H9 (cell line): Measurements from ENCODE around the gene GAPDH. TPM values are rescaled to one million over a fixed set of nuclear protein-coding genes. Genes with fewer than 3 reads are reported as not detected.
A peak's percentile ranks its signal among the peaks of the same experiment; 100 is the strongest.

ENCODE experiments used
- DNase-seq: peaks from one replicate; pipeline ENCODE4 v3.0.0-alpha.2; 2017
- H2AFZ ChIP-seq: one replicate; pipeline ENCODE4 v1.6.1; 2013; ENCODE audit warnings: mild to moderate bottlenecking, low read length, control low read depth, moderate library complexity
- H2AK5ac ChIP-seq: 2 replicates; pipeline ENCODE4 v1.6.1; 2013; ENCODE audit warnings: low read length, control low read depth, mixed read lengths; ENCODE audit not compliant: insufficient read length
- H2BK120ac ChIP-seq: one replicate; pipeline ENCODE4 v1.6.1; 2013; ENCODE audit warnings: low read depth, mild to moderate bottlenecking, low read length, control low read depth, inconsistent platforms; ENCODE audit not compliant: poor library complexity, severe bottlenecking
- H2BK12ac ChIP-seq: 2 replicates; pipeline ENCODE4 v1.6.1; 2013; ENCODE audit warnings: low read length, control low read depth, mixed read lengths, low read depth; ENCODE audit not compliant: insufficient read length
- H2BK15ac ChIP-seq: 2 replicates; pipeline ENCODE4 v1.6.1; 2013; ENCODE audit warnings: low read depth, low read length, control low read depth
- H2BK20ac ChIP-seq: one replicate; pipeline ENCODE4 v1.6.1; 2013; ENCODE audit warnings: low read depth, mild to moderate bottlenecking, low read length, control low read depth, inconsistent platforms; ENCODE audit not compliant: poor library complexity, severe bottlenecking
- H2BK5ac ChIP-seq: 2 replicates; pipeline ENCODE4 v1.6.1; 2013; ENCODE audit warnings: low read length, control low read depth, mixed read lengths; ENCODE audit not compliant: insufficient read length
- H3K14ac ChIP-seq: 2 replicates; pipeline ENCODE4 v1.6.1; 2013; ENCODE audit warnings: low read length, control low read depth; ENCODE audit not compliant: insufficient read depth
- H3K18ac ChIP-seq: 2 replicates; pipeline ENCODE4 v1.6.1; 2013; ENCODE audit warnings: low read depth, mild to moderate bottlenecking, mixed read lengths, low read length, control low read depth; ENCODE audit not compliant: insufficient read length
- H3K23ac ChIP-seq: 2 replicates; pipeline ENCODE4 v1.6.1; 2013; ENCODE audit warnings: low read length, control low read depth, mixed read lengths, low read depth; ENCODE audit not compliant: insufficient read length
- H3K23me2 ChIP-seq: 2 replicates; pipeline ENCODE4 v1.6.1; 2013; ENCODE audit warnings: low read depth, mild to moderate bottlenecking, mixed read lengths, low read length, control low read depth; ENCODE audit not compliant: insufficient read length, poor library complexity, severe bottlenecking
- H3K27ac ChIP-seq: 2 replicates; pipeline ENCODE4 v1.5.1; 2013; ENCODE audit warnings: low read length, control low read depth, mixed read lengths, low read depth; ENCODE audit not compliant: insufficient read length
- H3K27me3 ChIP-seq: 2 replicates; pipeline ENCODE4 v1.6.1; 2013; ENCODE audit warnings: low read length, control low read depth, inconsistent platforms; ENCODE audit not compliant: insufficient read depth
- H3K4ac ChIP-seq: 2 replicates; pipeline ENCODE4 v1.6.1; 2013; ENCODE audit warnings: low read depth, mild to moderate bottlenecking, control low read depth, inconsistent platforms, low read length, moderate library complexity
- H3K4me1 ChIP-seq: 2 replicates; pipeline ENCODE4 v1.6.1; 2013; ENCODE audit warnings: low read length, control low read depth, inconsistent platforms; ENCODE audit not compliant: insufficient read depth
- H3K4me2 ChIP-seq: 2 replicates; pipeline ENCODE4 v1.6.1; 2013; ENCODE audit warnings: low read length, control low read depth, mixed read lengths; ENCODE audit not compliant: insufficient read length, insufficient read depth
- H3K56ac ChIP-seq: 2 replicates; pipeline ENCODE4 v1.6.1; 2013; ENCODE audit warnings: low read depth, mild to moderate bottlenecking, mixed read lengths, low read length, control low read depth; ENCODE audit not compliant: insufficient read length
- H3K79me1 ChIP-seq: 2 replicates; pipeline ENCODE4 v1.6.1; 2013; ENCODE audit warnings: low read depth, mild to moderate bottlenecking, moderate library complexity, low read length, control low read depth, inconsistent platforms; ENCODE audit not compliant: insufficient read depth, poor library complexity, severe bottlenecking
- H3K79me2 ChIP-seq: 2 replicates; pipeline ENCODE4 v1.6.1; 2013; ENCODE audit warnings: low read length, control low read depth, inconsistent platforms; ENCODE audit not compliant: insufficient read depth
- H3K9ac ChIP-seq: 2 replicates; pipeline ENCODE4 v1.6.1; 2013; ENCODE audit warnings: low read length, control low read depth, mixed read lengths; ENCODE audit not compliant: insufficient read length; ENCODE audit errors: extremely low read depth
- H3K9me3 ChIP-seq: one replicate; pipeline ENCODE4 v1.6.1; 2013; ENCODE audit warnings: low read depth, low read length, inconsistent platforms; ENCODE audit not compliant: control insufficient read depth
- H3T11ph ChIP-seq: one replicate; pipeline ENCODE4 v1.6.1; 2013; ENCODE audit warnings: mild to moderate bottlenecking, low read length, control low read depth, inconsistent platforms
- H4K20me1 ChIP-seq: one replicate; pipeline ENCODE4 v1.6.1; 2013; ENCODE audit not compliant: control insufficient read depth, insufficient read length, insufficient read depth
- H4K5ac ChIP-seq: 2 replicates; pipeline ENCODE4 v1.6.1; 2013; ENCODE audit warnings: low read depth, mild to moderate bottlenecking, mixed read lengths, low read length, control low read depth; ENCODE audit not compliant: insufficient read length
- H4K8ac ChIP-seq: replicated peaks from 2 replicates; pipeline ENCODE4 v1.6.1; 2013; ENCODE audit warnings: low read length, control low read depth, mixed read lengths, low read depth; ENCODE audit not compliant: insufficient read length
- H4K91ac ChIP-seq: 2 replicates; pipeline ENCODE4 v1.6.1; 2013; ENCODE audit warnings: low read depth, mild to moderate bottlenecking, moderate library complexity, mixed read lengths, low read length, control low read depth; ENCODE audit not compliant: insufficient read length
- H3K27ac Mint-ChIP-seq, 3 experiments: 2 replicates in 2 of 3; 3 replicates in 1 of 3; pipeline ENCODE4 v1.8.0; 2020 to 2021; ENCODE audit warnings: mixed read lengths in 3 of 3, mild to moderate bottlenecking in 1 of 3, moderate library complexity in 1 of 3
- H3K27me3 Mint-ChIP-seq: 2 replicates; pipeline ENCODE4 v1.8.0; 2021; ENCODE audit warnings: low read depth, mild to moderate bottlenecking, moderate library complexity, mixed read lengths
- H3K36me3 Mint-ChIP-seq, 3 experiments: 2 replicates in 2 of 3; 3 replicates in 1 of 3; pipeline ENCODE4 v1.8.0; 2020 to 2021; ENCODE audit warnings: low read depth in 3 of 3, mixed read lengths in 3 of 3; ENCODE audit not compliant: insufficient read depth in 1 of 3
- H3K4me1 Mint-ChIP-seq, 2 experiments: 2 replicates each; pipeline ENCODE4 v1.8.0; 2020; ENCODE audit warnings: mixed read lengths in 2 of 2
- H3K4me3 Mint-ChIP-seq, 2 experiments: 2 replicates in 1 of 2; 3 replicates in 1 of 2; pipeline ENCODE4 v1.8.0; 2020 to 2021; ENCODE audit warnings: mild to moderate bottlenecking in 2 of 2, mixed read lengths in 2 of 2, moderate library complexity in 1 of 2
- H3K9me3 Mint-ChIP-seq, 2 experiments: 2 replicates in 1 of 2; 3 replicates in 1 of 2; pipeline ENCODE4 v1.8.0; 2020; ENCODE audit warnings: mild to moderate bottlenecking in 2 of 2, mixed read lengths in 2 of 2, moderate library complexity in 1 of 2
- CTCF ChIP-seq: fragments of 200-600 bp; sonication (generic); conservative IDR thresholded peaks from 3 replicates; pipeline ENCODE4 v1.8.0; 2021; ENCODE audit warnings: antibody characterized with exemption, mild to moderate bottlenecking
- WGBS: extraction: QIAGEN DNeasy Blood & Tissue Kit; methylation state at CpG from one replicate; pipeline ENCODE4 v1.1.7; 2013; ENCODE audit warnings: missing lambda C conversion rate, low lambda C conversion rate, mixed read lengths; ENCODE audit not compliant: insufficient read length; ENCODE audit errors: extremely low coverage; 5-methylcytosine and 5-hydroxymethylcytosine counted together
- total RNA-seq: library from RNA; stranded (reverse); gene quantifications from 2 replicates; pipeline ENCODE4 v1.2.1, GENCODE V29; 2021

Gene GAPDH
- total RNA-seq, 1 experiment from 2014 or later: 4,581 TPM

- peaks cover 28 to 40% of the 10 kb centered on the region in 2 experiments for H3K4me1 Mint-ChIP-seq
- no peak for TF ChIP-seq CTCF
- H2BK5ac ChIP-seq: no peak overlapping the region
These were observed 2.0 kb upstream of the GAPDH start for GRCh38 chr12:6532051-6532926.

More at GRCh38 chr12:6532051-6532926, 2.0 kb upstream of the GAPDH start:
- peaks cover 54 to 76% (median 72%) of the 10 kb centered on the region in 3 experiments for H3K36me3 Mint-ChIP-seq
- H4K20me1 ChIP-seq: no peaks in the 10 kb centered on the region
- no peak overlapping the region for H3K4ac ChIP-seq
- H3K23ac ChIP-seq: no peak overlapping the region
- peak overlapping the region; percentile 73 for H3K4me2 ChIP-seq
- no peak overlapping the region for H3K9ac ChIP-seq
- H3T11ph ChIP-seq: no peak overlapping the region
- H3K18ac ChIP-seq: peak overlapping the region; percentile 6
- no peak overlapping the region for H2BK12ac ChIP-seq
- H3K27me3 Mint-ChIP-seq: no peaks in the 10 kb centered on the region; the same call in 1 of the 2 replicates
- H3K23me2 ChIP-seq: peaks cover 18% of the 10 kb centered on the region
- H3K4me3 Mint-ChIP-seq: peak overlapping the region; percentile 92 to 97
- no peak overlapping the region for H2BK15ac ChIP-seq
- H3K27ac ChIP-seq: peak overlapping the region; percentile 14
- H4K5ac ChIP-seq: no peak overlapping the region
- no CpG with 5 or more reads among the region's 20 CpGs for WGBS
- H2BK120ac ChIP-seq: no peak overlapping the region
- no peaks in the 10 kb centered on the region; a peak in 1 of 5 replicates for H3K9me3 Mint-ChIP-seq
- H4K91ac ChIP-seq: no peak overlapping the region
- no peaks in the 10 kb centered on the region; the same call in 1 of the 2 replicates for H3K4me1 ChIP-seq
- peaks cover 9% of the 10 kb centered on the region; the same call in 1 of the 2 replicates for H3K79me2 ChIP-seq
- no peak overlapping the region for H3K14ac ChIP-seq
- H2BK20ac ChIP-seq: no peak overlapping the region
- no peaks in the 10 kb centered on the region for H3K27me3 ChIP-seq
- H3K9me3 ChIP-seq: no peaks in the 10 kb centered on the region
- H2AK5ac ChIP-seq: no peak overlapping the region
- no peak overlapping the region for H4K8ac ChIP-seq
- peak; percentile 90 for DNase-seq
- H2AFZ ChIP-seq: no peak overlapping the region
- H3K56ac ChIP-seq: no peak overlapping the region
- peak overlapping the region; percentile 86 to 99 (median 87) for H3K27ac Mint-ChIP-seq
- no peaks in the 10 kb centered on the region for H3K79me1 ChIP-seq
